HepG2 (cell line): Measurements from ENCODE around the gene LENG1. TPM values are rescaled to one million over a fixed set of nuclear protein-coding genes. Genes with fewer than 3 reads are reported as not detected.

Source experiments
- ARNTL ChIP-seq: sonication (generic); formaldehyde crosslinking; IDR thresholded peaks from 2 replicates; pipeline ENCODE4 v1.4.0; 2020; ENCODE audit warnings: mild to moderate bottlenecking, missing genetic modification reagents
- ATM ChIP-seq: fragments of 450-650 bp; IDR thresholded peaks from 2 replicates; pipeline ENCODE4 v1.7.1; 2017; ENCODE audit warnings: mild to moderate bottlenecking, borderline replicate concordance
- CCAR2 ChIP-seq: fragments of 200-400 bp; formaldehyde crosslinking; optimal IDR thresholded peaks from 2 replicates; pipeline ENCODE3; 2018; ENCODE audit warnings: low read depth, mild to moderate bottlenecking, low read length, moderate library complexity
- HES4 ChIP-seq: sonication (generic); formaldehyde crosslinking; IDR thresholded peaks from 2 replicates; pipeline ENCODE4 v1.9.0; 2021; ENCODE audit warnings: mild to moderate bottlenecking, missing genetic modification reagents, borderline replicate concordance
- HOXA9 ChIP-seq: sonication (generic); formaldehyde crosslinking; IDR thresholded peaks from 2 replicates; pipeline ENCODE4 v1.8.1; 2022; ENCODE audit warnings: missing genetic modification reagents, mild to moderate bottlenecking, moderate library complexity, borderline replicate concordance
- KLF15 ChIP-seq: sonication (generic); formaldehyde crosslinking; IDR thresholded peaks from 2 replicates; pipeline ENCODE4 v1.8.1; 2023; ENCODE audit warnings: borderline replicate concordance, mild to moderate bottlenecking, inconsistent platforms, missing genetic modification reagents, mixed read lengths
- KMT2B ChIP-seq: IDR thresholded peaks from 2 replicates; pipeline ENCODE4 v1.6.1; 2016; ENCODE audit warnings: missing genetic modification reagents, missing compliant biosample characterization
- MAZ ChIP-seq, 2 experiments: sonication (generic) in 1 of 2; formaldehyde crosslinking in 1 of 2; IDR thresholded peaks; 2 replicates each; pipeline versions ENCODE4 v1.5.0 to v1.6.1; 2012 to 2020; ENCODE audit warnings: low read depth in 2 of 2, mild to moderate bottlenecking in 2 of 2, borderline replicate concordance in 1 of 2, improper control_type of control experiment in 1 of 2, low read length in 1 of 2, missing genetic modification reagents in 1 of 2, moderate library complexity in 1 of 2
- REXO4 ChIP-seq: sonication (generic); formaldehyde crosslinking; IDR thresholded peaks from 2 replicates; pipeline ENCODE4 v1.8.0; 2022; ENCODE audit warnings: missing genetic modification reagents, mild to moderate bottlenecking, borderline replicate concordance
- SMAD1 ChIP-seq: sonication (generic); formaldehyde crosslinking; IDR thresholded peaks from 2 replicates; pipeline ENCODE4 v1.4.0; 2020; ENCODE audit warnings: missing genetic modification reagents, low read depth, mild to moderate bottlenecking, borderline replicate concordance
- TEAD2 ChIP-seq: sonication (generic); formaldehyde crosslinking; IDR thresholded peaks from 2 replicates; pipeline ENCODE4 v1.9.0; 2021; ENCODE audit warnings: missing genetic modification reagents
- TRAFD1 ChIP-seq: sonication (generic); formaldehyde crosslinking; IDR thresholded peaks from 2 replicates; pipeline ENCODE4 v1.5.1; 2020; ENCODE audit warnings: missing genetic modification reagents, mild to moderate bottlenecking, borderline replicate concordance
- ZNF124 ChIP-seq: sonication (generic); formaldehyde crosslinking; IDR thresholded peaks from 2 replicates; pipeline ENCODE4 v1.4.0; 2020; ENCODE audit warnings: missing genetic modification reagents
- ZNF256 ChIP-seq: sonication (generic); formaldehyde crosslinking; conservative IDR thresholded peaks from 2 replicates; pipeline ENCODE4 v1.4.0; 2020; ENCODE audit warnings: missing genetic modification reagents
- ZNF605 ChIP-seq: sonication (generic); formaldehyde crosslinking; IDR thresholded peaks from 2 replicates; pipeline ENCODE4 v1.8.0; 2022; ENCODE audit warnings: mild to moderate bottlenecking, missing genetic modification reagents
- ZNF646 ChIP-seq: sonication (generic); formaldehyde crosslinking; IDR thresholded peaks from 2 replicates; pipeline ENCODE4 v1.9.0; 2021; ENCODE audit warnings: mild to moderate bottlenecking, missing genetic modification reagents
- polyA plus RNA-seq, 8 experiments: library from polyadenylated mRNA; depleted of rRNA in 3 of 8; stranded (reverse) in 7 of 8; unstranded in 1 of 8; fragments of >200 nt; fragmentation: Illumina TruSeq in 4 of 8; extraction: Trizol in 4 of 8; gene quantifications; 2 replicates each; pipeline versions ENCODE4 v1.2.1 to v1.2.3, GENCODE V29; 2011 to 2016; ENCODE audit warnings: low read depth in 4 of 8, missing spikeins in 1 of 8, mixed read lengths in 1 of 8; ENCODE audit not compliant: insufficient read depth in 1 of 8
- total RNA-seq, 5 experiments: library from RNA; depleted of rRNA; stranded (reverse); fragments of >200 nt; fragmentation: Illumina TruSeq; extraction: Trizol; gene quantifications; 2 replicates each; pipeline ENCODE4 v1.2.3, GENCODE V29; 2016; ENCODE audit warnings: low read depth in 1 of 5
- TF ChIP-seq, protein P1 (sequence below): sonication (generic); formaldehyde crosslinking; IDR thresholded peaks from 2 replicates; pipeline ENCODE4 v1.8.1; 2023; ENCODE audit warnings: mild to moderate bottlenecking, missing genetic modification reagents

LENG1 gene
- total and polyA plus RNA-seq, 2 of the 13 experiments (the other 11 are each of a cell fraction or from before 2014, with no cell fraction given) = 1.8 to 3.8 TPM

DNA sequence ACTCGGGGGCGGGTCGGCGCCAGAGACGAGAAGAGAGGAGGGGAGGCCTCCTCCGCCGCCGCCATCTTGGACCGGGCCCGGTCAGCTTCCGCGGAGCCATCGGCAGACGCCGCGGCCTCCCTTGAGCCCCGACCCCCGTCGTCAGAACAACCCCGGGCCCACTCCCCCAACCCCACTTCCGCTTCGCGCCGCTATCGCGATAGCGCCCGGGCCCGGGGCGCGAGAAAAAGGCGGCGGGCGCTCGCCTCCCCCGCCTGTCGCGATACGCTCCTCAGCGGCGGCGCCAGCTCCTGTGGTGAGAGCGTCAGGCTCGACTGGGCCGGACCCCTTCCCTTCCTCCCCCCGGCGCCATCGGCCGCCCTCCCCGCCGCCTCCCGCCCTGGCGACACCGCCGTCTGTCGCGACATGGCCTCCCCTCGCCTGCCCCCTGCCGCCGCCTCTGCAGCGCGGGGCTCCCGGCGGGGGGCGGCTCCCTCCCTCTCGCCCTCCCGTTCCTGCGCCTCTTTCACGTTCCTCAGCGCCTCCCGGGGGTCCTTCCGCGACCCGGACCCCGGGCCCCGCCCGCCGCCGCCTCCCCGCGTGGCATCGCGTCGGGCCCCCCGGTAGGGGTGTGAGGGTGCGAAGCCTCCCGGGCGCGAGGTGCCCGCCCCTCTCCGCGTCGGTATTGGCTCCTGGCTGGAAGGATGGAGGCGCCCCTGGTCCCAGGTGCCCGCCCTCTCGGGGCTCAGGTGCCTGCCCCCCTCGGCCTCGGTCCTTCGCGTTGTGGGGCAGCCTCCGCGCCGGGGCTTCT lies 21.6 kb downstream of the LENG1 start, which contains the start of gene CNOT3 (continued):
- TF ChIP-seq ZNF646 (CRISPR knock-in tag) (no peak), ZNF124 (CRISPR knock-in tag) (no peak), ATM (no peak), HOXA9 (CRISPR knock-in tag) (no peak), ZNF256 (CRISPR knock-in tag) (no peak), ARNTL (no peak), REXO4 (CRISPR knock-in tag) (no peak), KMT2B (CRISPR knock-in tag) (peak; percentile 36; the same call in 1 of the 2 replicates), MAZ (IDR thresholded peaks at IDR 0.05; ENCODE audit: borderline replicate concordance, low read depth, low read length) (no peak), MAZ (CRISPR knock-in tag; IDR thresholded peaks at IDR 0.05; ENCODE audit: low read depth) (peak; percentile 60; the same call in 1 of the 2 replicates), TRAFD1 (CRISPR knock-in tag) (no peak), HES4 (no peak), SMAD1 (CRISPR knock-in tag) (no peak), KLF15 (CRISPR knock-in tag) (no peak; the same call in 1 of the 2 replicates), TEAD2 (CRISPR knock-in tag) (no peak), CCAR2 (no peak), ZNF605 (CRISPR knock-in tag) (0 out of 2 replicates have a peak, but pooled peaks have one; percentile 30)
- TF ChIP-seq, protein P1, sequence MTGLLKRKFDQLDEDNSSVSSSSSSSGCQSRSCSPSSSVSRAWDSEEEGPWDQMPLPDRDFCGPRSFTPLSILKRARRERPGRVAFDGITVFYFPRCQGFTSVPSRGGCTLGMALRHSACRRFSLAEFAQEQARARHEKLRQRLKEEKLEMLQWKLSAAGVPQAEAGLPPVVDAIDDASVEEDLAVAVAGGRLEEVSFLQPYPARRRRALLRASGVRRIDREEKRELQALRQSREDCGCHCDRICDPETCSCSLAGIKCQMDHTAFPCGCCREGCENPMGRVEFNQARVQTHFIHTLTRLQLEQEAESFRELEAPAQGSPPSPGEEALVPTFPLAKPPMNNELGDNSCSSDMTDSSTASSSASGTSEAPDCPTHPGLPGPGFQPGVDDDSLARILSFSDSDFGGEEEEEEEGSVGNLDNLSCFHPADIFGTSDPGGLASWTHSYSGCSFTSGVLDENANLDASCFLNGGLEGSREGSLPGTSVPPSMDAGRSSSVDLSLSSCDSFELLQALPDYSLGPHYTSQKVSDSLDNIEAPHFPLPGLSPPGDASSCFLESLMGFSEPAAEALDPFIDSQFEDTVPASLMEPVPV = 0 out of 2 replicates have a peak, but pooled peaks have one; percentile 61
